ENCODE results near the gene RAD18. TPM values are rescaled to one million over a fixed set of nuclear protein-coding genes. Genes with fewer than 3 reads are reported as not detected.
A peak's percentile ranks its signal among the peaks of the same experiment; 100 is the strongest.

The RAD18 gene
- total and polyA plus RNA-seq, 9 of the 15 experiments (the other 6 are each of a cell fraction or from before 2014, with no cell fraction given), result 19.2 to 49.4 (median 34.4) TPM

GRCh38 chr3:8963137-8963853 is at the start of gene RAD18 (continued):
- TF ChIP-seq ZNF407 (IDR thresholded peaks at IDR 0.05; ENCODE audit: low read depth) (no peak), ZNF3 (CRISPR knock-in tag; IDR thresholded peaks at IDR 0.05) (no peak), LARP7 (IDR thresholded peaks at IDR 0.05) (peak; percentile 81; the same call in 1 of the 2 replicates), ERF (CRISPR knock-in tag; IDR thresholded peaks at IDR 0.05) (no peak), NR3C1 (CRISPR knock-in tag; IDR thresholded peaks at IDR 0.05) (no peak), KLF13 (tag; IDR thresholded peaks at IDR 0.05; ENCODE audit: borderline replicate concordance, low read depth) (peak; percentile 80), USF2 (CRISPR knock-in tag; IDR thresholded peaks at IDR 0.05) (no peak), ZNF431 (CRISPR knock-in tag; IDR thresholded peaks at IDR 0.05) (no peak), U2AF1 (optimal IDR thresholded peaks at IDR 0.05; ENCODE audit: low read depth, low read length) (no peak), PRDM10 (IDR thresholded peaks at IDR 0.05; ENCODE audit: partially characterized antibody) (peak; percentile 27), PTTG1 (tag; IDR thresholded peaks at IDR 0.05; ENCODE audit: low read depth) (no peak), SUPT5H (IDR thresholded peaks at IDR 0.05) (peak; percentile 76)
- TF ChIP-seq, protein P1, sequence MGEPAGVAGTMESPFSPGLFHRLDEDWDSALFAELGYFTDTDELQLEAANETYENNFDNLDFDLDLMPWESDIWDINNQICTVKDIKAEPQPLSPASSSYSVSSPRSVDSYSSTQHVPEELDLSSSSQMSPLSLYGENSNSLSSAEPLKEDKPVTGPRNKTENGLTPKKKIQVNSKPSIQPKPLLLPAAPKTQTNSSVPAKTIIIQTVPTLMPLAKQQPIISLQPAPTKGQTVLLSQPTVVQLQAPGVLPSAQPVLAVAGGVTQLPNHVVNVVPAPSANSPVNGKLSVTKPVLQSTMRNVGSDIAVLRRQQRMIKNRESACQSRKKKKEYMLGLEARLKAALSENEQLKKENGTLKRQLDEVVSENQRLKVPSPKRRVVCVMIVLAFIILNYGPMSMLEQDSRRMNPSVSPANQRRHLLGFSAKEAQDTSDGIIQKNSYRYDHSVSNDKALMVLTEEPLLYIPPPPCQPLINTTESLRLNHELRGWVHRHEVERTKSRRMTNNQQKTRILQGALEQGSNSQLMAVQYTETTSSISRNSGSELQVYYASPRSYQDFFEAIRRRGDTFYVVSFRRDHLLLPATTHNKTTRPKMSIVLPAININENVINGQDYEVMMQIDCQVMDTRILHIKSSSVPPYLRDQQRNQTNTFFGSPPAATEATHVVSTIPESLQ (CRISPR knock-in tag; IDR thresholded peaks at IDR 0.05), result no peak
